Natural killer cell treated with Interleukin-12 subunit alpha and Interleukin-12 subunit beta and Interleukin-15 and Interleukin-18, amount 100 ng/mL, for 72 hours (primary cell): ENCODE measurements around the gene RPN2. TPM values are rescaled to one million over a fixed set of nuclear protein-coding genes. Genes with fewer than 3 reads are reported as not detected.

Source experiments
- ATAC-seq, 2 donors: fragments of 150-1000 bp; cut with Tn5 transposase in 1 of 2; sonication (Bioruptor Pico), chemical (Tn5 transposase) in 1 of 2; 2 replicates each; pipeline ENCODE4 v1.10.0; 2021
- DNase-seq: peaks from one replicate; pipeline ENCODE4 v3.0.0; 2022; ENCODE audit warnings: low spot score
- H3K27ac Mint-ChIP-seq, 2 donors: 1 replicate in 1 of 2; 2 replicates in 1 of 2; pipeline ENCODE4 v1.8.0; 2022; ENCODE audit warnings: mixed read lengths in 2 of 2, mild to moderate bottlenecking in 1 of 2, moderate library complexity in 1 of 2
- H3K27me3 Mint-ChIP-seq, 2 donors: 1 replicate in 1 of 2; 2 replicates in 1 of 2; pipeline ENCODE4 v1.8.0; 2022; ENCODE audit warnings: mixed read lengths in 2 of 2
- H3K36me3 Mint-ChIP-seq: one replicate; pipeline ENCODE4 v1.8.0; 2022; ENCODE audit warnings: mixed read lengths
- H3K4me1 Mint-ChIP-seq, 2 donors: 1 replicate in 1 of 2; 2 replicates in 1 of 2; pipeline ENCODE4 v1.8.0; 2022; ENCODE audit warnings: low read depth in 2 of 2, mixed read lengths in 2 of 2, mild to moderate bottlenecking in 1 of 2
- H3K4me3 Mint-ChIP-seq: one replicate; pipeline ENCODE4 v1.8.0; 2022; ENCODE audit warnings: mixed read lengths
- H3K9me3 Mint-ChIP-seq: 2 replicates; pipeline ENCODE4 v1.8.0; 2022; ENCODE audit warnings: mixed read lengths
- total RNA-seq, 2 donors: library from RNA; stranded (reverse); gene quantifications; one replicate each; pipeline ENCODE4 v1.2.3, GENCODE V29; 2022

The RPN2 gene
- total RNA-seq, 2 donors from 2014 or later, result 211 to 259 TPM

GRCh38 chr20:37282556-37282955 lies 103.4 kb downstream of the RPN2 start:
- DNase-seq (no peak), ATAC-seq (no peak)
- Mint-ChIP-seq H3K4me1 (no peaks in the 10 kb centered on the region), H3K4me3 (no peak overlapping the region), H3K27me3 (peaks cover 0 to 2% of the 10 kb centered on the region in 2 donors), H3K27ac (no peak overlapping the region), H3K9me3 (no peaks in the 10 kb centered on the region), H3K36me3 (no peaks in the 10 kb centered on the region)

- Mint-ChIP-seq H3K27ac (no peak overlapping the region), H3K4me3 (no peak overlapping the region), H3K4me1 (no peaks in the 10 kb centered on the region), H3K27me3 (peaks cover 0 to 2% of the 10 kb centered on the region in 2 donors), H3K9me3 (no peaks in the 10 kb centered on the region), H3K36me3 (no peaks in the 10 kb centered on the region)
- no peak for DNase-seq
- ATAC-seq, result no peak
Observed at GRCh38 chr20:37283530-37284195, 104.5 kb downstream of the RPN2 start.

- Mint-ChIP-seq H3K27ac (no peak overlapping the region), H3K36me3 (no peaks in the 10 kb centered on the region), H3K4me3 (no peak overlapping the region), H3K4me1 (no peaks in the 10 kb centered on the region), H3K9me3 (no peaks in the 10 kb centered on the region), H3K27me3 (peaks cover 0 to 2% of the 10 kb centered on the region in 2 donors)
- ATAC-seq (no peak), DNase-seq (no peak)
Observed at GRCh38 chr20:37284691-37285161, 105.6 kb downstream of the RPN2 start.

GRCh38 chr20:37285664-37286374 lies 106.7 kb downstream of the RPN2 start:
- Mint-ChIP-seq H3K4me3 (no peak overlapping the region), H3K9me3 (no peaks in the 10 kb centered on the region)
- no peak for ATAC-seq

GRCh38 chr20:37288091-37288490 lies 109.0 kb downstream of the RPN2 start:
- peaks cover 12 to 16% of the 10 kb centered on the region in 2 donors for H3K4me1 Mint-ChIP-seq
- DNase-seq (no peak), ATAC-seq (no peak)
- peaks cover 0 to 2% of the 10 kb centered on the region in 2 donors for H3K27me3 Mint-ChIP-seq
- H3K27ac Mint-ChIP-seq, result no peak overlapping the region
- H3K36me3 Mint-ChIP-seq, result peaks cover 10% of the 10 kb centered on the region
- no peaks in the 10 kb centered on the region for H3K9me3 Mint-ChIP-seq
- peak overlapping the region; percentile 61 for H3K4me3 Mint-ChIP-seq

More at GRCh38 chr20:37285664-37286374, 106.7 kb downstream of the RPN2 start:
- H3K27me3 Mint-ChIP-seq, result peaks cover 0 to 2% of the 10 kb centered on the region in 2 donors
- no peaks in the 10 kb centered on the region for H3K4me1 Mint-ChIP-seq
- H3K27ac Mint-ChIP-seq, result no peak overlapping the region
- DNase-seq, result no peak
- H3K36me3 Mint-ChIP-seq, result no peaks in the 10 kb centered on the region

- peak overlapping the region; percentile 87 to 93 for H3K27ac Mint-ChIP-seq
- ATAC-seq (no peak), DNase-seq (no peak)
- peak overlapping the region; percentile 85 for H3K4me3 Mint-ChIP-seq
- peaks cover 25 to 34% of the 10 kb centered on the region in 2 donors for H3K4me1 Mint-ChIP-seq
- H3K36me3 Mint-ChIP-seq, result peaks cover 21% of the 10 kb centered on the region
- H3K9me3 Mint-ChIP-seq, result peaks cover 2% of the 10 kb centered on the region
- no peaks in the 10 kb centered on the region for H3K27me3 Mint-ChIP-seq
Observed at GRCh38 chr20:37290158-37290810, 111.2 kb downstream of the RPN2 start.

Other genes with a start within 250 kb of the RPN2 start
- gene SAMHD1, start 227.6 kb upstream of the RPN2 start, total RNA-seq, result 10 to 100 TPM; 74.9 to 86.0 TPM
- gene RBL1, start 83.3 kb upstream of the RPN2 start, total RNA-seq, result 10 to 100 TPM; 35.6 to 58.3 TPM
- gene MROH8, start 218 bp downstream of the RPN2 start, total RNA-seq, result 1 to 10 TPM in 1 of 2 donors, under 1 TPM in 1; 0.95 to 2.1 TPM
- gene GHRH, start 82.5 kb downstream of the RPN2 start, total RNA-seq, result not detected
- 10 to 100 TPM; 12.7 to 14.4 TPM for gene MANBAL, start 110.3 kb downstream of the RPN2 start, total RNA-seq
- 1 to 10 TPM; 6.8 to 8.6 TPM for gene SRC, start 166.8 kb downstream of the RPN2 start, total RNA-seq